Stimulated activated CD8-positive, alpha-beta memory T cell treated with anti-CD3 and anti-CD28 coated beads, Interleukin-7, amount 100 ng/mL, for 4 hours (primary cell): ENCODE results near the gene TANK.
"Not testable (repeated sequence)": the region's sequence is repeated elsewhere in the genome, so short reads cannot be mapped to it uniquely, and the experiment has no call there.

Experiments used
- DNase-seq, 2 donors: peaks; one replicate each; pipeline ENCODE4 v3.0.0-alpha.2; 2020; ENCODE audit warnings: low read depth in 2 of 2

TANK gene, protein sequence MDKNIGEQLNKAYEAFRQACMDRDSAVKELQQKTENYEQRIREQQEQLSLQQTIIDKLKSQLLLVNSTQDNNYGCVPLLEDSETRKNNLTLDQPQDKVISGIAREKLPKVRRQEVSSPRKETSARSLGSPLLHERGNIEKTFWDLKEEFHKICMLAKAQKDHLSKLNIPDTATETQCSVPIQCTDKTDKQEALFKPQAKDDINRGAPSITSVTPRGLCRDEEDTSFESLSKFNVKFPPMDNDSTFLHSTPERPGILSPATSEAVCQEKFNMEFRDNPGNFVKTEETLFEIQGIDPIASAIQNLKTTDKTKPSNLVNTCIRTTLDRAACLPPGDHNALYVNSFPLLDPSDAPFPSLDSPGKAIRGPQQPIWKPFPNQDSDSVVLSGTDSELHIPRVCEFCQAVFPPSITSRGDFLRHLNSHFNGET

DNA sequence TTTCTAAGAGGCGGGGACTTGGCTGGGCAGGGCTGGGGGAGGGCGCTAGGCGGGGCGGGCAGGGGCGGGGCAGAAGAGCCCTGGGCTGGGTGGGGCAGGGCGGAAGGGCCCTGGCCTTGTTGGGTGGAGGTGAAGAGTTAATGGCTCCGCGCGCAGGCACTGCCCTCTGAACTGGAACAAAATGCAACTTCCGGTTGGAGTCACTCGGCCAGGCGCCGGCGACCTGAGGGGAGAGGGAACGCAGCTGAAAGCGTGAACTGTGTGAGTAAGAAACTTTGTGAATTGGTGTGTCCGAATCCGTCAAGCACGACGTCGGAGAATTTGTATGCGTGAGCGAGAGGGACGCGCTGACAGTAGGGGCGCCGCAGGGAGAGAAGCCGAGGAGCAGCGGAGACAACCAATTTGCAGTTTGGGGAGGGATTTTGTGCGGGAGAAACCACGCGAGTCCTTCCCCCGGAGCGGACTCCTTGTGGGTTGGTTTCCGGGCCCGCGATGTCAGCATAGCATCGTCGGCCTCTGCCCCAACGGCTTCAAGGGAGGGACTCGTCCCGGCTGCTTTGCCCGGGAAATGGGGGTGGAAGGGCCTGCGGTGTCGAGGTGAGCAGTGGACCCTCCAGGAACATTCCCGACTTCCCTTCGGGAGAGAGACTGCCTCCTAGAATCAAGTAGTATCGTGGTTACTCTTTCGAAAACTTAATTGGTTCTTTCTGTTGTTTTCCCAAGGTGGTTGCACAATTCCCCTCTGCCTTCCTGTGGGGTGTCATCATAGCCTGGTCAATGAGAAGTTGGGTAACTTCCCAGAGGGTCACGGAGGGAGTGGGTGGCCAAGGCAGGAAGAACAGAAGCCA, at the start of gene TANK:
TANK (plus strand) TSS at position 203 of the 848 bp plus-strand sequence. CDS start 19,235 bp downstream, outside the sequence.
- peak; percentile 80 to 81 for DNase-seq

DNA sequence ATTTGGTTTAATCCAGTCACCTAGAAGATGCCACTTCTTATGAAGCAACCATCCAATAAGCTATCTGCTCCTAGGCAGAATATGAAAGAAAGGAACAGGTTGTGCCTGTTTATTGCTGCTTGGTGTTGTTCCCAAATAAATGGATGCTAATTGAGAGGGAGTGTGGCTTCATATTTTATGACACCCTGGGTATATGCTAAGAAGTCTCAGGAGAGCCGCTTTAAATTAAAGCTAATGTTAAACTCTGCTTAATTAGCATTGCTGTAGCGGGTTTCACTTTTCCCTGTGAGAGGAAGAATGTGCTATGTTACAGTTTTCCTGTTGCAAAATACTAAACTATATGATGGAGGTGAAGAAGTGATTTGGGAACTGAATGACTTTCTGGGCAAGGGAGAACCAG, 48.7 kb upstream of the TANK start:
- no peak for DNase-seq

DNA sequence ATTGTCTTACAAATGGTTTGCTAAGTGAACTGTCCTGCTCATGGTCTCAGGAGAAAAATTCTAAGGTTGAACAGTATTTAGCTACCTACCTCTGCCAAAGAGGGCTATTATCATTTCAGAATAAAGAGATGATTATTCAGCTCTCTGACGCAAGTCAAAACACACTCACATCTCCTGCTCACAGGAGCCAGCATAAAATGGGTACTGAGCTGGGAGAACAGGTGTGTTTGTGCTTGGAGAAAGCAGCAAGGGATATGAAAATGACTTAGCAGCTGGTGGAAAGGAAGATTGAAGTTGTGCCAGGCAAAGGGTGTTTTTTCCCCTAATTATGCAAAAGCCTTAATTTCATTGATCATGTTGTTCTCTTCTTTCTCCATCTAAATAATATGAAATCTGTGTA, 47.3 kb upstream of the TANK start:
- no peak for DNase-seq

DNA sequence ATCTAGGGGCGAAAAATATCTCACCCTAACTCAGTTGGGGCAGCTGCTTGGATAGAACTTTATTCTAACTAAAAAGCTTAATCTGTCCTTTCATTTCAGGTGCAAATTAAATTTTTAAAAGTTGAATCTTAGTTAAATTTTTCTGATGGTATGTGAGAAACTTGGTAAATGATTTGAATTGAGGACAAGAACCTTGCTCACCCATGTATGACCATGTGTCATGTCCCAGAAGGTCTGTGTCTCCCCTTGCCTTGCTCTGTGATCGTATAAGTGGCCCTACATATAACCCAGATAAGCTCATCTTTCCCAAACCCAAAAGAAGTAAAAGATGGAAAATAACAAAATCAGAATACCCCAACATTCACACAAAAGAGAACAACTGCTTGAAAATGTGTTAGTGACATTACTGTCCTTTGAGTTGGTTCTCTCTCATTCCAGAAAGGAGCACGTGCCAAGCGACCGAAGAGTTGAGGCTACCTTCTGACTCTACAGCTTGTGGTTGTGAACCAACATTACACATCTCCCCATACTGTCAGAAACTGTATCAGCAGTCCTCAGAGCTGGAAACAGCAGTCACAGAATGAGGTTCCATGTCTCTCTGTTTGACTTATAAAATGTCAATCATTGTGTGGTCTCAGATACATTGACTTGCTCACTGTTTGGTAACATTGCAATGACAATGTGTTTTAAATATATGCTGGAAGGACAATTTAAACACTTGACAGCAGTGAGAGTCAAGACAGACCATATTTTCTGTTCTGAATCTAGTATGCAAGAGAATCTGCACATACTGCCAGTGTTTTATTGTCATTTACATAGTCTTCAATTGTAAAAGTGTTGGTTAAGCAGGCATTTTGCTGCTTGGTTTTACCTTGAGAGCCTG, 46.3 kb upstream of the TANK start:
- no peak for DNase-seq

DNA sequence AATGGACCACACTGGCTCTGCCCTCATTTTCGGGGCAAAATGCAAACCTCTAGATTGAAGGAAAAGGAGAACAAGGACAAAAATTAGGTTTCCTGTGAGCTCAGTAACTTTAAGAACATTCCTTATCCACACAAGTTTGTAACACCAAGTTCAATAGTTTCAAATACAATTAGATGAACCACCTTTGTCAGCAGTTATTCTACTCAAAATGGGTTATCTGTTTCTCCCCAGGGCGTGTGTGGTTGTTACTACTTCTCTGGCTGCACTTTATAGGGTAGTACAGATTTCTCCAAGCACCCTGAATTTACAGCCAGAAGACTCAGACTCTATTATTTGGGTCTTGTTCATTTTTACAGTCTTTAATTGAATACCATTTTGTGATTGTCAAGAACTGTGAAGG, 45.0 kb upstream of the TANK start:
- no peak for DNase-seq

DNA sequence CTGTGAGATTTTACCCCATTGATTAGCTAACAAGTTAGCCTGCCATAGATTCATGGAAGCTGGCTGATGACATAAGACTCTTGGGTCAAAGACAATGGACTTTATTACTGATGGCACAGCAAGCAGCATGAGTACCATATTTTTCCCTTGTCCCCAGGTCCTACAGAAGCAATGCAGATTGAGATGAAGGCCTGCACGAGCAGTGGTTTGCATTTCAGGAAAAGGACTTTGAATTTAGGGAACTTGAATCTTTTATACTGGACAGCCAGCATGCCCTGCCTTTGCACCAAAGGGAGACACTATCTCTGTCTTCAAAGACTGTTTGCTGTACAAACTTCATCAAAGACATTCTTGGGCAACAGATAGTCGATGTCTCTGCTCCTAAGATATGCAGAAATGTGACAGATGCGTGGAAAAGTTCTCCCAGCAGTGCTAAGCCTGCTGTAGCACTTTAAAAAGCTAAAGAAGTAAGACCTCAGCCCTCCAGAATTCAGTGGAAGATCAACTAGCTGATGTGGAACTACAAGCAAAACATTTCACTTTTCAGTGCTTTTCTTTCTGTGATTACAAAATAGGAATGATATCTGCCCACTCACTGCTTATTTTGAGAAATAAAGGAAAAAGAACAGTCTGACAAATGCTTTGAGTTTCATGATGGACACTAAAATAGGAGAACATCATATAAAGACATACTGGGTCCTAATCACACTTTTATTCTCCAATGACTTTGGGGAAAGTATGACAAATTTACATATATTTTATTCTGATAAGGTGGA, 44.4 kb upstream of the TANK start:
- DNase-seq, result no peak

DNA sequence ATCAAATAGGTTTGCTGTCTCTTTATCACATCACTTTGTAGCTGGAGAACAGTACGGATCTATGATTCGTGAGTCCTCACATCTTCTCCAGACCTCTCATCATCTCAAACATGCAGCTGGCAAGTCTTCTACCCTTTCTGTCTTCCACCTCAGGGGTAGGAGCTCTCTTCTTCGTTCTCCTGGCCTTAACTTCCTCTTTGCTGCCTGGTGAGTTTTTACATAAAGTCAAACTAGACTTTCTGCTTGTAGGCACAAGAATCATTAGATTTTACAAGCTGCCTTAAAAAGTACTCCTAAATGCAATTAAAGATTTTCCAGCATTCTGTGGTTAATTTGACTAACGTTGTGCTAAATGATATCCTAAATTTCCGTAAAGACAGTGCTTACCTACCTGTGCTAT, 43.7 kb upstream of the TANK start:
- no peak for DNase-seq

DNA sequence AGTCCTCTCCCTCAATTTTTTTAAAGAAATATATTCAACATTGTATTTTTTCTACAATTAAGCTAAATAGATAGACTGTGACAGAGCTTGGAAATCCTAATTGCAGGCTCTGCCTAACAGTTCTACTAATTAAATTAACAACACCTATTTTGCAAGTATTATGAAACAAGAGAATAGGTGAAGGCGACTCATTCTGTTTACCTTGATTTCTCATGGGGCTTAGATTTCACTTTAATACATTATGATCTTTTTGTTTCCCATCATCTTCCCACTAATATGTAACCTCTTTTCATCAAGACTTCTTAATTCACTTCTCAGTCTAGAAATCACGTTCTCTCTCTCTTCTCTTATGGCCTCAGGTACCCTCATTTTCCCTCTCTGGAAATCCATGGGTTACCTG, 42.7 kb upstream of the TANK start:
- DNase-seq, result no peak

DNA sequence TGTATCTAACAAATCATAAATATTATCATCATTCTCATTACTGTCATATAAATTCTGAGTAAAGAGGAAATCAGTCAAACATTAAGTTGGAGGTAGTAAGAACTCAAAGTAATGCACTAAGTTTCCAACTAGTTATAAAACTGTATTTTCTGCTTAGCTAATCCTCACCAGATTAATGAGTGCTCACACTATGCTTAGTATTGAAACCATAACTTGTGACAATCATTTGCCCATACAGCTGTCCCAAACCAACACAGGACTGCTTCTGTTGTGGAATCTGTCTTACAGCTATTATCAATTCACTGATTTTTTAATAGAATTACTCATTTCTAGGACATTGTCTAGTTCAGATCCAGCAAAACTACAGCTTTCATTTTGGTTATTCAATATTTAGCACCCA, 41.5 kb upstream of the TANK start:
- DNase-seq, result no peak

DNA sequence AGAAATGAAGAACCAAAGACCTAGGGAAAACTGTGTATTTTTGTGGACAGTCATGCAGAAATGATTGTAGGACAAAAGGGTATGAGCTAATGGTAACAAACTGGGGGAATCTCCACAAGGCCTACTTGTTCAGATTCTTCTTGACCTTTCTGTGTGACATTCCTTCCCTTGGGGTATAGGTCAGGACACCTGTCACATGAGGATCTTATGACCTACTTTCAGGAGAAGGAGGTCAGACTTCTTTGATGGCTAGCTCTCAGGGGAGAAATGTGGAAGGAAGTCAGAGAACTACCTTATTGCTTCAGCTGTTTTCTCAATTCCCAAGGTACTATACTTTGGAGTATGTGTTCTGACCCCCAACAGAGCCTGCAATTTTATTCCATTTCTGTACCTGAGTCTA, 40.7 kb upstream of the TANK start:
- DNase-seq, result no peak

DNA sequence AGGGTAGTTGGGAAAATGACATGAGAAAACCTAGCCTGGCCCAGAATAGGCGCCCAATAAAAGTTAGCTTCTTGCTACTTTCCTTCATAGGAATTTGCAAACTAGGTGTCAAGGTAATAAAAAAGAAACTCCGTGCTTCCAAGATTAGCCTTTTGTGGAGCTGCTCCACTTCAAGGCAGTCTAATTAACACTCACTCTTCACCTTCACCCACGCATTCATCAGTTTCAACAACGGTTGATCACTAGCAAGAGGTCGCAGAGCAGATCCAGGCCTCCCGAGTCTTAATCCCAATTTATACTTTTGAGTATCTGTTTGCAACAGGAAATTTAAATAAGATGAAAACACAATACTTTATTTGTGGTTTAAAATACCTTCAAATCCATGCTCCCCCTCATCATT, 39.5 kb upstream of the TANK start:
- no peak for DNase-seq

DNA sequence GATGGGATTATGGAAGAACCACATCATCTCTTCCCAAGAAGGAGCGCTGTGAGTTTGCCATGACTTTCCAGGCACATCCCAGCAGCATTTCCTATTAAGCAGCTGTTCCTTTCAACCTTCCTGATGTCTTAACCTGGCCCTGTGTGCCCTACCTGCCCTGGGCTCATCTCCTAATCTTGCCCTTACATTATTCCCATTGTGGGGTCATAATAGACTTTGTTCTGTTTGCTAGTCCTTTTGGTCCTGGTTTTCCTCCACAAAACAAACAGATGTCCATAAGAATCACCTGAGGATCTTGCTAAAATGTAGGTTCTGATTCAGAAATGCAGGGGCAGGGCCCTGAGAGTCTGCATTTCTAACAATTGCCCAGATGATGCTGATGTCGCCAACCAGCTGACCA, 38.6 kb upstream of the TANK start:
- DNase-seq, result no peak

DNA sequence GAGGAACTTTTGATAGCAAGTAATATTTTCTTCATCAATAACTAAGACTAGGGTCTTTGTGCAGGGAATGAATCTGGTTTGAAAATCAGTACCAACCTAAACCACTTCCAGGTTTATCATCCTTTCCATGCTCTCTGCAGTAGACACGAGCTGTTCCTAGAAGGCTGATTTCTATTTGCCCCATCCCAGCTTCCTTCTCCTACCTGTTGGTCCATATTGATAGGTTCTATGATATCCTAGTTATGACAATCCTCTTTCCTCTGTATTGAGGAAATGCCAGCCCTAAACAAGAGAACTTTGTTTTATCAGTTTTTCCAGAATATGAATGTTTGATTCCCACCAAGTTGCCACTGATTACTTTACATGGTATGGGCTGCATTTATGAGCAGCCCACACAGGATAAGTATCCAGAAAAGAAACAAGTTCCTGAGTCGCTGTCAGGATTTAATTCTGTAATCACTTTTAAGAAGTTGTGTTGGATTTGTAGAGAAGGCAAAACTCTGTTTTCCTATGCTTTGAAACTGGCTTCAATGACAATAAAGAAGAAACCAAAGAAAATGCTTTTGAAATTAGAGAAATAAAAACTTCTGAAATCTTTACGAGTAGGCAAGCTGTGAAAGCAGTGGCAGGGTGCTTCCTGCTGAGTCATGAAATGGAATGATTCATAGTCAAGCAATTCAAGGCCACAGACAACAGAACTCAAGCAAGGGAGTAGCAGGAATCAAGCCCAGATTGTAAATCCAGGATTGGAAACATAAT, 37.3 kb upstream of the TANK start:
- DNase-seq, result no peak

DNA sequence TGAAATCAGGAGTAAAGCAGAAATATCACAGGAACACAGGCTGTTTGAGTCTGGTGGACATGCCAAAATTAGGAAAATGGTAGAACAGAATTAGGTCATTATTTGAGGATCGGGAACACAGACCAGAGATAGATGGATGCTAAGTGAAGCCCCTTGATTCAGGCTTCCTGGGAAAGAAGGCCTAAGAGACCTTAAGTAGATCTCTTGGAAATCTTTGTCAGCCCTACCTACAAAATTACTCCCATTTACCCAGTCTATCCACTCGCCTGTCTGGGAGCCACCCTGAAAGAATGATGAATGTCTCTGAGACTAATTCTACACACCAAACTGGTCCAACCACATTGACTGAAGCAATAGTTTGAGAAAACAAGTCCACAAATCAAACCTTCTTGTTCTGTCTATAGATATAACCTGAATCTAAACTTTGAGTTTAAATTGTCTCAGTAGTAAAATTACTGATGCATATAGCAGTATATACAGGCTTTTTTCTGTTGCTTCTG, 36.6 kb upstream of the TANK start:
- no peak for DNase-seq

DNA sequence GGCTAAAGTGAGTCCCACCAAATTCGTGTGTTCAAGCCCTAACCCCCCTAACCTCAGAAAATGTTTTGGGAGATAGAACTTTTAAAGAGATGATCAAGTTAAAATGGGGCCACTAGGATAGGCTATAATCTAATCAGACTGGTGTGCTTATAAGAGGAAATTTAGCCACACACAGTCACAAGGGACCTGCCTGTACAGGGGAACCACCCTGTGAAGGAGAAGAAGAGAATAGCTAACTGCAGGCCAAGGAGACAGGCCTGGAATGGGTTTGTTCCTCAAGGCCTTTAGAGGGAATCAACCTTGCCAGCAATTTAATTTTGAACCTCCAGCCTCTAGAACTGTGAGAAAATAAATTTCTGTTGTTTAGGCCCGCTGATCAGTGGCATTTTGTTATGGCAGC, 36.0 kb upstream of the TANK start:
- DNase-seq, result no peak

DNA sequence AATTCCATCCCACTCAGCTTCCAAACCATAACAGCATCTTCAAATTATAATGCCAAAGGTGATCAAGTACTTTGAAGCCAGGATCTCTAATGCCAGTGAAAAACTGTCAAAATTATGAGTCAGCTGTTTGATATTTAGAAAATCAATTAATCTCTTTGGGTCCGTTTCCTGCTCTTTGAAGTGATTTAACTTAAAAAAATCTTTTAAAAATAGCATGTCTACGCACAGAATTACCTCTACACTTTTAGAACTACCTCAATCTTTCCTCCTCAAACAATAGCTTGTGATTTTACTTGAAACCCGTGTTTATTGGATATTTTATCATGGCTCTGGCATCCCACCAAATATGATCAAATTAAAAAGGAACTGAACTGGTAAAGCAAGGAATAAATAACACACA, 31.3 kb upstream of the TANK start:
- DNase-seq, result no peak

DNA sequence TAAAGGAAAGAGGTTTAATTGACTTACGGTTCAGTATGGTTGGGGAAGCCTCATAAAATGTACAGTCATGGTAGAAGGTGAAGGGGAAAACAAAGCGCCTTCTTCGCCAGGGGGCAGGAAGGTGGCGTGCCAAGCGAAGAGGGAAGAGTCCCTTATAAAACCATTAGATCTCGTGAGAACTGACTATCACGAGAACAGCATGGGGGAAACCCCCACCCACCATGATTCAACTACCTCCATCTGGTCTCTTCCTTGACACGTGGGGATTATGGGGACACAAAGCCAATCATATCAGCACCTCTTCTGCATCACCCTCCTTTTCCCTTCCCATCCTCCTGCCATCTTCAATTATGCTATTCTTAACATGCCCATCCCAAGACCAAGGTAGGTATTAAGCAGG, 29.9 kb upstream of the TANK start:
- no peak for DNase-seq

DNA sequence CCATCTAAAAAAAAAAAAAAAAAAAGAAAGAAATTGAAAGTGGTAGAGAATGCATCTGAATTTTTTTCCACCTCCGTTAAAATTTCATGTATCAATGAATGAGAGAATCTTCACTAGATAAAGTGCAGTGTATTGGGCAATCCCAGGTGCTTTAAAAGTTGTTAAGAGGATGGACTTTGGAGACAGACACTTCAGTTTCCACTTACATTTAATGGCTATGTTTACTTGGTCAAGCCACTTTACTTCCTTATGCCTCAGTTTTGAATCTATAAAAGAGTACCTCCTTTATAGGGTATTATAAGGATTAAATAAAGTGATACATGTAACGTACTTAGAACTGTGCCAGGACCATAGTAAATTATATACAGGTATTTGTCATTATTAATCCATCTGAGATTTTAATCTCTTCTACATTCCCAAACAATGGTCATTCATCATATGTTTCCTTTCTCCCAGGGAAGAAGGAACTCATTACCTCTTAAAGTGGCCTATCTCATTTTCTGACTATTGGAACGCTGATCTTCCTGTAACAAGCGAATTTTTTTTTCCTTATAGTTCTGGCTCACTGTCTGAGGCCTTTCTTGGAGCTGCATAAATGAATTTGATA, 29.1 kb upstream of the TANK start:
- no peak for DNase-seq

DNA sequence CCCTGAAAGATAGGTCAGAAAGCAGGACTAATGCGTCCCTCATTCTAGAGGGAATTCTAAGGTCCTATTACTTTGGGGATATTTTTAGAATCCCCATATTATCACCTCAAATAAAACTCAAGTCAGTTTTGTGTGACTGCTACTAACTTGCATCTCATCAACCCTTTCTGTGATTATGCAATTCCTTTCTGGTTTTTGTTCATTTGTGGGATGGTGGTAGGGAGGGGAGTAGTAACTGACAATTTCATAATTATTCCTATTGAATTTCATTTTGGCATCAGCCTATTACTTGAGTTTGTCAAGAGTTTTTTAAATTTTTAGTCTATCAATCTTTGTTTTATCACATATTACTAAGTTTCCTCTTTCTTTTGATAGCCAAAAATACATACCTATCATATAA, 28.4 kb upstream of the TANK start:
- DNase-seq, result no peak

DNA sequence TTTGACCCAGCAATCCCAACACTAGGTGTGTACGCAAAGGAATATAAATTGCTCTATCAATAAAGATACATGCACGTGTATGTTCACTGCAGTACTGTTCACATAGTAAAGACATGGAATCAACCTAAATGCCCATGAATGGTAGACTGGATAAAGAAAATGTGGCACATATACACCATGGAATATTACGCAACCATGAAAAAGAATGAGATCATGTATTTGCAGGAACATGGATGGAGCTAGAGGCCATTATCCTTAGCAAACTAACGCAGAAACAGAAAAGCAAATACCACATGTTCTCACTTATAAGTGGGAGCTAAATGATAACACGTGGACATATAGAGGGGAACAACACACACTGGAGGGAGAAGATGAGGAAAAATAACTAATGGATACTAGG, 27.8 kb upstream of the TANK start:
- DNase-seq, result not testable (repeated sequence)
